WTC11 (cell line): ENCODE data around the gene PRDM2. TPM values are rescaled to one million over a fixed set of nuclear protein-coding genes. Genes with fewer than 3 reads are reported as not detected.

ENCODE experiments used
- ATAC-seq: fragments of 200-7000 bp; cut with Tn5 transposase; 2 replicates; pipeline ENCODE4 v1.10.0; 2021; ENCODE audit warnings: mild to moderate bottlenecking, moderate library complexity
- CTCF ChIA-PET: fragments of 300-600 bp; sonication (Branson Sonifier 250); formaldehyde crosslinking; loops from one replicate; lab custom pipeline; 2021; ENCODE audit warnings: antibody characterized with exemption; lab: Charles Lee
- POLR2A ChIA-PET: fragments of 350-600 bp; sonication (Branson Sonifier 250); formaldehyde crosslinking; loops from one replicate; lab custom pipeline; 2021; ENCODE audit warnings: antibody characterized with exemption; lab: Charles Lee
- DNase-seq: peaks from one replicate; pipeline ENCODE4 v3.0.0; 2021; ENCODE audit warnings: low spot score
- H3K27ac Mint-ChIP-seq: 2 replicates; pipeline ENCODE4 v1.8.0; 2021; ENCODE audit warnings: mixed read lengths
- H3K27me3 Mint-ChIP-seq: 2 replicates; pipeline ENCODE4 v1.8.0; 2021; ENCODE audit warnings: low read depth, mild to moderate bottlenecking, moderate library complexity, mixed read lengths
- H3K36me3 Mint-ChIP-seq: 2 replicates; pipeline ENCODE4 v1.8.0; 2021; ENCODE audit warnings: mixed read lengths
- H3K4me1 Mint-ChIP-seq: 2 replicates; pipeline ENCODE4 v1.8.0; 2022; ENCODE audit warnings: mixed read lengths
- H3K4me3 Mint-ChIP-seq: 2 replicates; pipeline ENCODE4 v1.8.0; 2021; ENCODE audit warnings: mild to moderate bottlenecking, moderate library complexity, mixed read lengths
- H3K9me3 Mint-ChIP-seq: 2 replicates; pipeline ENCODE4 v1.8.0; 2021; ENCODE audit warnings: mixed read lengths
- ATF1 ChIP-seq: sonication (generic); formaldehyde crosslinking; IDR thresholded peaks from 2 replicates; pipeline ENCODE4 v1.8.1; 2023; ENCODE audit warnings: mild to moderate bottlenecking, moderate library complexity, missing genetic modification reagents
- ELF4 ChIP-seq: sonication (generic); formaldehyde crosslinking; IDR thresholded peaks from 2 replicates; pipeline ENCODE4 v1.8.1; 2022; ENCODE audit warnings: low read depth, mild to moderate bottlenecking, moderate library complexity, missing genetic modification reagents
- GRHL2 ChIP-seq: fragments of 250-450 bp; sonication (Bioruptor Pico); IDR thresholded peaks from 2 replicates; pipeline ENCODE4 v1.8.0; 2022; ENCODE audit warnings: mild to moderate bottlenecking, moderate library complexity; ENCODE audit not compliant: insufficient replicate concordance, severe bottlenecking
- KAT7 ChIP-seq: sonication (generic); formaldehyde crosslinking; IDR thresholded peaks from 2 replicates; pipeline ENCODE4 v1.8.1; 2023; ENCODE audit warnings: missing genetic modification reagents, mild to moderate bottlenecking, borderline replicate concordance
- MXD4 ChIP-seq: fragments of 250-450 bp; sonication (Bioruptor Pico); IDR thresholded peaks from 2 replicates; pipeline ENCODE4 v1.8.0; 2021; ENCODE audit warnings: mild to moderate bottlenecking, moderate library complexity, borderline replicate concordance
- NR1H2 ChIP-seq: sonication (generic); formaldehyde crosslinking; IDR thresholded peaks from 2 replicates; pipeline ENCODE4 v1.9.0; 2021; ENCODE audit warnings: mild to moderate bottlenecking, moderate library complexity, missing genetic modification reagents
- PRRX2 ChIP-seq: fragments of 250-450 bp; sonication (Bioruptor Pico); IDR thresholded peaks from 2 replicates; pipeline ENCODE4 v1.8.0; 2021; ENCODE audit warnings: mild to moderate bottlenecking
- SMAD4 ChIP-seq: sonication (generic); formaldehyde crosslinking; IDR thresholded peaks from 2 replicates; pipeline ENCODE4 v1.8.0; 2022; ENCODE audit warnings: mild to moderate bottlenecking, missing genetic modification reagents
- SOX15 ChIP-seq: fragments of 250-450 bp; sonication (Bioruptor Pico); IDR thresholded peaks from 2 replicates; pipeline ENCODE4 v1.9.0; 2021; ENCODE audit warnings: mild to moderate bottlenecking
- TCF7 ChIP-seq: sonication (generic); formaldehyde crosslinking; IDR thresholded peaks from 2 replicates; pipeline ENCODE4 v1.8.0; 2022; ENCODE audit warnings: mild to moderate bottlenecking, low read depth, missing genetic modification reagents, moderate library complexity
- TP53 ChIP-seq: sonication (generic); formaldehyde crosslinking; IDR thresholded peaks from 2 replicates; pipeline ENCODE4 v1.8.1; 2023; ENCODE audit warnings: mild to moderate bottlenecking, missing genetic modification reagents
- ZNF263 ChIP-seq: sonication (generic); formaldehyde crosslinking; IDR thresholded peaks from 2 replicates; pipeline ENCODE4 v1.8.1; 2022; ENCODE audit warnings: low read depth, mild to moderate bottlenecking, moderate library complexity, missing genetic modification reagents
- ZNF396 ChIP-seq: fragments of 250-450 bp; sonication (Bioruptor Pico); IDR thresholded peaks from 2 replicates; pipeline ENCODE4 v1.8.0; 2021; ENCODE audit warnings: mild to moderate bottlenecking, moderate library complexity, borderline replicate concordance
- total RNA-seq: library from RNA; stranded (reverse); gene quantifications from 3 replicates; pipeline ENCODE4 v1.2.3, GENCODE V29; 2021
- TF ChIP-seq, protein P1 (sequence below): sonication (generic); formaldehyde crosslinking; IDR thresholded peaks from 2 replicates; pipeline ENCODE4 v1.8.1; 2022; ENCODE audit warnings: low read depth, missing genetic modification reagents, borderline replicate concordance
- TF ChIP-seq, protein P2 (sequence below): fragments of 200-600 bp; IDR thresholded peaks from 2 replicates; pipeline ENCODE4 v1.8.0; 2022; ENCODE audit warnings: antibody characterized with exemption
- TF ChIP-seq, protein P3 (sequence below): fragments of 250-450 bp; sonication (Bioruptor Pico); IDR thresholded peaks from 2 replicates; pipeline ENCODE4 v1.9.0; 2021; ENCODE audit warnings: mild to moderate bottlenecking
- TF ChIP-seq, protein P4 (sequence below): fragments of 250-450 bp; sonication (Bioruptor Pico); IDR thresholded peaks from 2 replicates; pipeline ENCODE4 v1.9.0; 2021; ENCODE audit warnings: mild to moderate bottlenecking, borderline replicate concordance
- TF ChIP-seq, protein P5 (sequence below): sonication (generic); formaldehyde crosslinking; conservative IDR thresholded peaks from 2 replicates; pipeline ENCODE4 v1.8.1; 2023; ENCODE audit warnings: mild to moderate bottlenecking, low read depth, missing genetic modification reagents, moderate library complexity
- TF ChIP-seq, protein P6 (sequence below): fragments of 250-450 bp; sonication (Bioruptor Pico); IDR thresholded peaks from 2 replicates; pipeline ENCODE4 v2.1.2; 2022; ENCODE audit warnings: mild to moderate bottlenecking, moderate library complexity

PRDM2 gene
- total RNA-seq, 1 experiment from 2014 or later: 25.0 TPM

DNA sequence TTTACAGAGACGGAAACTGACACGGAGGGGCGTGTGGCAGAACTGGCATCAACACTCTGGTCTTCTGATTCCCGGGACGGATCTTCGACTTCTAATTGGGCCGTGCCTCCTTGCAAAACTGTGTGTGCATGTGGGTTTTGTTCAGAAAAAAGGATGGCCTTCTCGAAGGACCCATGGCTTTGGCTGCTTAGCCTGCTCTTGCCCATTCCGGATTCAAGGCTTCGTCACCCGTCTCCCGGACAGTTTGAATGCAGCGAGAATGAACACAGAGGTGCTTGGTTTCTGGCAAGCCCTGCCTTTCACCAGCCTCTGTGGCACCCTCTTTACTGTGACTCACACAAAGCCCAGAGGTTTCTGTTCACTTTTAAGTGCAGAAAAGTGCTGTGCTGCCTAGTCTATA lies 120.1 kb downstream of the PRDM2 start (continued):
- TF ChIP-seq, protein P1, sequence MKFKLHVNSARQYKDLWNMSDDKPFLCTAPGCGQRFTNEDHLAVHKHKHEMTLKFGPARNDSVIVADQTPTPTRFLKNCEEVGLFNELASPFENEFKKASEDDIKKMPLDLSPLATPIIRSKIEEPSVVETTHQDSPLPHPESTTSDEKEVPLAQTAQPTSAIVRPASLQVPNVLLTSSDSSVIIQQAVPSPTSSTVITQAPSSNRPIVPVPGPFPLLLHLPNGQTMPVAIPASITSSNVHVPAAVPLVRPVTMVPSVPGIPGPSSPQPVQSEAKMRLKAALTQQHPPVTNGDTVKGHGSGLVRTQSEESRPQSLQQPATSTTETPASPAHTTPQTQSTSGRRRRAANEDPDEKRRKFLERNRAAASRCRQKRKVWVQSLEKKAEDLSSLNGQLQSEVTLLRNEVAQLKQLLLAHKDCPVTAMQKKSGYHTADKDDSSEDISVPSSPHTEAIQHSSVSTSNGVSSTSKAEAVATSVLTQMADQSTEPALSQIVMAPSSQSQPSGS (CRISPR knock-in tag): no peak
- TF ChIP-seq MXD4 (CRISPR knock-in tag): no peak

DNA sequence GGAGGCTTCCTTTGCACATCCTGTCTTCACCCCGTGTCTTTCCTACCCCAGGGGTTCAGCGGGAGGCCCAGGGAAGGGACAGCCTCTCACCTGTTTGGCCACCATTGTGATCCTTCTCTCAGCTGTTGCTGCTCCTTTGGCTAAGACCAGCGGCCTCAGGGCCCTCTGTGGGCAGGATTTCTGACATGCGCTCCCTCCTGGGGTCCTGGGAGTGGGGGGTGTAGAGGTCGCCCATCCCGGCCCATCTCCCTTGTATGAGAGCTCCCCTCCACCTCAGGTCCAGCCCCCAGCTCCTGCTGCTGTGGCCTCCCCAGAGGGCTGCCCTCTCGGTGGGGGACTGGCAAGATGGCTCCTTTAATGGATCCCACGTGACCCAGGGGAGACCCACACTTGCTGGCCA lies 120.5 kb downstream of the PRDM2 start:
- CTCF ChIA-PET: no interaction called here
- no peak for TF ChIP-seq TCF7 (CRISPR knock-in tag)
- no peak for TF ChIP-seq GRHL2
- no peak for TF ChIP-seq NR1H2 (CRISPR knock-in tag)
- no peak for TF ChIP-seq SOX15 (CRISPR knock-in tag)
- TF ChIP-seq, protein P2, sequence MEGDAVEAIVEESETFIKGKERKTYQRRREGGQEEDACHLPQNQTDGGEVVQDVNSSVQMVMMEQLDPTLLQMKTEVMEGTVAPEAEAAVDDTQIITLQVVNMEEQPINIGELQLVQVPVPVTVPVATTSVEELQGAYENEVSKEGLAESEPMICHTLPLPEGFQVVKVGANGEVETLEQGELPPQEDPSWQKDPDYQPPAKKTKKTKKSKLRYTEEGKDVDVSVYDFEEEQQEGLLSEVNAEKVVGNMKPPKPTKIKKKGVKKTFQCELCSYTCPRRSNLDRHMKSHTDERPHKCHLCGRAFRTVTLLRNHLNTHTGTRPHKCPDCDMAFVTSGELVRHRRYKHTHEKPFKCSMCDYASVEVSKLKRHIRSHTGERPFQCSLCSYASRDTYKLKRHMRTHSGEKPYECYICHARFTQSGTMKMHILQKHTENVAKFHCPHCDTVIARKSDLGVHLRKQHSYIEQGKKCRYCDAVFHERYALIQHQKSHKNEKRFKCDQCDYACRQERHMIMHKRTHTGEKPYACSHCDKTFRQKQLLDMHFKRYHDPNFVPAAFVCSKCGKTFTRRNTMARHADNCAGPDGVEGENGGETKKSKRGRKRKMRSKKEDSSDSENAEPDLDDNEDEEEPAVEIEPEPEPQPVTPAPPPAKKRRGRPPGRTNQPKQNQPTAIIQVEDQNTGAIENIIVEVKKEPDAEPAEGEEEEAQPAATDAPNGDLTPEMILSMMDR: no peak
- TF ChIP-seq, protein P3, sequence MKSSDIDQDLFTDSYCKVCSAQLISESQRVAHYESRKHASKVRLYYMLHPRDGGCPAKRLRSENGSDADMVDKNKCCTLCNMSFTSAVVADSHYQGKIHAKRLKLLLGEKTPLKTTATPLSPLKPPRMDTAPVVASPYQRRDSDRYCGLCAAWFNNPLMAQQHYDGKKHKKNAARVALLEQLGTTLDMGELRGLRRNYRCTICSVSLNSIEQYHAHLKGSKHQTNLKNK (CRISPR knock-in tag): no peak
- TF ChIP-seq, protein P4, sequence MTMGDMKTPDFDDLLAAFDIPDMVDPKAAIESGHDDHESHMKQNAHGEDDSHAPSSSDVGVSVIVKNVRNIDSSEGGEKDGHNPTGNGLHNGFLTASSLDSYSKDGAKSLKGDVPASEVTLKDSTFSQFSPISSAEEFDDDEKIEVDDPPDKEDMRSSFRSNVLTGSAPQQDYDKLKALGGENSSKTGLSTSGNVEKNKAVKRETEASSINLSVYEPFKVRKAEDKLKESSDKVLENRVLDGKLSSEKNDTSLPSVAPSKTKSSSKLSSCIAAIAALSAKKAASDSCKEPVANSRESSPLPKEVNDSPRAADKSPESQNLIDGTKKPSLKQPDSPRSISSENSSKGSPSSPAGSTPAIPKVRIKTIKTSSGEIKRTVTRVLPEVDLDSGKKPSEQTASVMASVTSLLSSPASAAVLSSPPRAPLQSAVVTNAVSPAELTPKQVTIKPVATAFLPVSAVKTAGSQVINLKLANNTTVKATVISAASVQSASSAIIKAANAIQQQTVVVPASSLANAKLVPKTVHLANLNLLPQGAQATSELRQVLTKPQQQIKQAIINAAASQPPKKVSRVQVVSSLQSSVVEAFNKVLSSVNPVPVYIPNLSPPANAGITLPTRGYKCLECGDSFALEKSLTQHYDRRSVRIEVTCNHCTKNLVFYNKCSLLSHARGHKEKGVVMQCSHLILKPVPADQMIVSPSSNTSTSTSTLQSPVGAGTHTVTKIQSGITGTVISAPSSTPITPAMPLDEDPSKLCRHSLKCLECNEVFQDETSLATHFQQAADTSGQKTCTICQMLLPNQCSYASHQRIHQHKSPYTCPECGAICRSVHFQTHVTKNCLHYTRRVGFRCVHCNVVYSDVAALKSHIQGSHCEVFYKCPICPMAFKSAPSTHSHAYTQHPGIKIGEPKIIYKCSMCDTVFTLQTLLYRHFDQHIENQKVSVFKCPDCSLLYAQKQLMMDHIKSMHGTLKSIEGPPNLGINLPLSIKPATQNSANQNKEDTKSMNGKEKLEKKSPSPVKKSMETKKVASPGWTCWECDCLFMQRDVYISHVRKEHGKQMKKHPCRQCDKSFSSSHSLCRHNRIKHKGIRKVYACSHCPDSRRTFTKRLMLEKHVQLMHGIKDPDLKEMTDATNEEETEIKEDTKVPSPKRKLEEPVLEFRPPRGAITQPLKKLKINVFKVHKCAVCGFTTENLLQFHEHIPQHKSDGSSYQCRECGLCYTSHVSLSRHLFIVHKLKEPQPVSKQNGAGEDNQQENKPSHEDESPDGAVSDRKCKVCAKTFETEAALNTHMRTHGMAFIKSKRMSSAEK (CRISPR knock-in tag): no peak
- TF ChIP-seq ZNF263 (CRISPR knock-in tag): no peak
- no peak for TF ChIP-seq ATF1
- no peak for TF ChIP-seq PRRX2 (CRISPR knock-in tag)
- TF ChIP-seq ELF4 (CRISPR knock-in tag): no peak
- TF ChIP-seq TP53 (CRISPR knock-in tag): no peak
- no peak for TF ChIP-seq ZNF396 (CRISPR knock-in tag)
- H3K36me3 Mint-ChIP-seq: no peaks in the 10 kb centered on the region; the same call in 1 of the 2 replicates

DNA sequence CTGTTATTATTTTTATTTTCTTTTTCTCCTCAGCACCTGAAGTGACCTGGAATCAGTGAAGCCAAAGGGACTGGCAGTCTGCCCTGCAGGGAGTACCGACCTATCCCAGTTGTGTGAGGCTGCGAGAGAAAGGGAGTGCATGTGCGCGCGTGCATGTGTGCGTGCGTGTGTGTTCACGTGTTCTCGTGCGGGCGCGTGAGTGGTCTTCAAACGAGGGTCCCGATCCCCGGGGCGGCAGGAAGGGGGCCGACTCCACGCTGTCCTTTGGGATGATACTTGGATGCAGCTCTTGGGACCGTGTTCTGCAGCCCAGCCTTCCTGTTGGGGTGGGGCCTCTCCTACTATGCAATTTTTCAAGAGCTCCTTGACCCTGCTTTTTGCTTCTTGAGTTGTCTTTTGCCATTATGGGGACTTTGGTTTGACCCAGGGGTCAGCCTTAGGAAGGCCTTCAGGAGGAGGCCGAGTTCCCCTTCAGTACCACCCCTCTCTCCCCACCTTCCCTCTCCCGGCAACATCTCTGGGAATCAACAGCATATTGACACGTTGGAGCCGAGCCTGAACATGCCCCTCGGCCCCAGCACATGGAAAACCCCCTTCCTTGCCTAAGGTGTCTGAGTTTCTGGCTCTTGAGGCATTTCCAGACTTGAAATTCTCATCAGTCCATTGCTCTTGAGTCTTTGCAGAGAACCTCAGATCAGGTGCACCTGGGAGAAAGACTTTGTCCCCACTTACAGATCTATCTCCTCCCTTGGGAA lies 123.3 kb downstream of the PRDM2 start:
- Mint-ChIP-seq H3K27me3 (peaks cover 11% of the 10 kb centered on the region; the same call in 1 of the 2 replicates), H3K4me1 (no peaks in the 10 kb centered on the region), H3K4me3 (no peak overlapping the region), H3K9me3 (peaks cover 13% of the 10 kb centered on the region), H3K36me3 (no peaks in the 10 kb centered on the region; the same call in 1 of the 2 replicates), H3K27ac (no peak overlapping the region)
- CTCF ChIA-PET: no interaction called here
- ATAC-seq (no peak), DNase-seq (no peak)
- POLR2A ChIA-PET: no interaction called here
- TF ChIP-seq KAT7 (CRISPR knock-in tag) (no peak), SMAD4 (no peak)
- TF ChIP-seq, protein P5, sequence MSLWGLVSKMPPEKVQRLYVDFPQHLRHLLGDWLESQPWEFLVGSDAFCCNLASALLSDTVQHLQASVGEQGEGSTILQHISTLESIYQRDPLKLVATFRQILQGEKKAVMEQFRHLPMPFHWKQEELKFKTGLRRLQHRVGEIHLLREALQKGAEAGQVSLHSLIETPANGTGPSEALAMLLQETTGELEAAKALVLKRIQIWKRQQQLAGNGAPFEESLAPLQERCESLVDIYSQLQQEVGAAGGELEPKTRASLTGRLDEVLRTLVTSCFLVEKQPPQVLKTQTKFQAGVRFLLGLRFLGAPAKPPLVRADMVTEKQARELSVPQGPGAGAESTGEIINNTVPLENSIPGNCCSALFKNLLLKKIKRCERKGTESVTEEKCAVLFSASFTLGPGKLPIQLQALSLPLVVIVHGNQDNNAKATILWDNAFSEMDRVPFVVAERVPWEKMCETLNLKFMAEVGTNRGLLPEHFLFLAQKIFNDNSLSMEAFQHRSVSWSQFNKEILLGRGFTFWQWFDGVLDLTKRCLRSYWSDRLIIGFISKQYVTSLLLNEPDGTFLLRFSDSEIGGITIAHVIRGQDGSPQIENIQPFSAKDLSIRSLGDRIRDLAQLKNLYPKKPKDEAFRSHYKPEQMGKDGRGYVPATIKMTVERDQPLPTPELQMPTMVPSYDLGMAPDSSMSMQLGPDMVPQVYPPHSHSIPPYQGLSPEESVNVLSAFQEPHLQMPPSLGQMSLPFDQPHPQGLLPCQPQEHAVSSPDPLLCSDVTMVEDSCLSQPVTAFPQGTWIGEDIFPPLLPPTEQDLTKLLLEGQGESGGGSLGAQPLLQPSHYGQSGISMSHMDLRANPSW: no peak
- TF ChIP-seq, protein P6, sequence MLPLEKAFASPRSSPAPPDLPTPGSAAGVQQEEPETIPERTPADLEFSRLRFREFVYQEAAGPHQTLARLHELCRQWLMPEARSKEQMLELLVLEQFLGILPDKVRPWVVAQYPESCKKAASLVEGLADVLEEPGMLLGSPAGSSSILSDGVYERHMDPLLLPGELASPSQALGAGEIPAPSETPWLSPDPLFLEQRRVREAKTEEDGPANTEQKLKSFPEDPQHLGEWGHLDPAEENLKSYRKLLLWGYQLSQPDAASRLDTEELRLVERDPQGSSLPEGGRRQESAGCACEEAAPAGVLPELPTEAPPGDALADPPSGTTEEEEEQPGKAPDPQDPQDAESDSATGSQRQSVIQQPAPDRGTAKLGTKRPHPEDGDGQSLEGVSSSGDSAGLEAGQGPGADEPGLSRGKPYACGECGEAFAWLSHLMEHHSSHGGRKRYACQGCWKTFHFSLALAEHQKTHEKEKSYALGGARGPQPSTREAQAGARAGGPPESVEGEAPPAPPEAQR: no peak

More for the DNA sequence above, 120.5 kb downstream of the PRDM2 start:
- DNase-seq (no peak), ATAC-seq (no peak)
- no peak overlapping the region for H3K4me3 Mint-ChIP-seq
- H3K27ac Mint-ChIP-seq: no peak overlapping the region
- POLR2A ChIA-PET: no interaction called here
- H3K27me3 Mint-ChIP-seq: 0 out of 2 replicates have a peak, but pooled peaks cover 4% of the 10 kb centered on the region
- H3K9me3 Mint-ChIP-seq: peaks cover 5% of the 10 kb centered on the region; the same call in 1 of the 2 replicates
- no peaks in the 10 kb centered on the region for H3K4me1 Mint-ChIP-seq
